ENCODE data around the gene ZCCHC10. TPM values are rescaled to one million over a fixed set of nuclear protein-coding genes. Genes with fewer than 3 reads are reported as not detected.

ZCCHC10 gene
- total and polyA plus RNA-seq, 9 of the 15 experiments (the other 6 are each of a cell fraction or from before 2014, with no cell fraction given), result 11.9 to 146 (median 51.8) TPM

DNA sequence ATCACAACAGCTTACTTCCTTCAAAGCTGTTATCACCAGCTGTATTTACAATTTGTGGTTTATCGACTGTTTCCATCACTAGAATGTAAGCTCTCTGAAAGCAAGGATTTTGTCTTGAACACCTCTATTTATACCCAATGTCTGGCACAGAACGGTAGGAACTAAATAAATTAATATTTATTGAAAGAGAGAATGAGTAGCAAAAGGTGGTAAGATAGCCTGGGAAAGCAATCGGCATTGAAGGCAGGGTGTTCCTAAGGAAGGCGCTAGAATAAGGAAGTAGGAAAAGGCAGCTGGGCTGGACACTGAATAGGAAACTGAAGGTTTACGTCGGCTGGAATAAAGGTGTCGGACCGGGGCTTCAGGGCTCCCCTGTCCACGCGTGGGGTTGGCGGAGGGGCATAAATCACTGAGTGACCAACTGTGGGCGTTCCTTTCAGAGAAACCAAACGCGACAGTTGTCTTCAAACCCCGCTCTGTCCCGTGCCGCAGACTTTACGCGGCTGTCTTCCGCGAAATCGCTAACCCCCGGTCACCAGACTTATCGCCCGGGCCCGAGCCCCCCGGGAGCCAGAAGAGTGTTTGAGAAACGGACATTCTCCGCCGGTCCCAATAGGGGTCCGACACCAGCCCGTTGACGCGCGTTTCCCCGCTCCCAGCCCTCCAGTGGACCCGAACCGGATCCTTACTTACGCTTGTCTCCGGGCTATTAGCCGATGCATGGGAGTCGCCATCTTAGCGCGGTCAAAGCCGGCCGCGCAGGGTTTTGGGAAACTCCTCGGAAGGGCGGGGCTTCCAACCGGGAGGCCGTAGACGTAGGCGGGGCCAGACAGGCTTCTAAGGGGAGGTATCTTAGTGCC is at the start of gene ZCCHC10 (continued):
- TF ChIP-seq ZNF609 (CRISPR knock-in tag; IDR thresholded peaks at IDR 0.05; ENCODE audit: borderline replicate concordance) (no peak), ZKSCAN3 (CRISPR knock-in tag; IDR thresholded peaks at IDR 0.05) (no peak), ID3 (CRISPR knock-in tag; IDR thresholded peaks at IDR 0.05) (no peak), ID3 (tag; IDR thresholded peaks at IDR 0.05) (0 out of 2 replicates have a peak, but pooled peaks have one; percentile 47), SMAD4 (CRISPR knock-in tag; conservative IDR thresholded peaks at IDR 0.05) (peak; percentile 78), SRSF1 (IDR thresholded peaks at IDR 0.05; ENCODE audit: low read depth, low read length) (no peak), HNRNPUL1 (IDR thresholded peaks at IDR 0.05; ENCODE audit: low read length) (no peak), SRSF3 (IDR thresholded peaks at IDR 0.05; ENCODE audit: insufficient read depth, low read length) (0 out of 2 replicates have a peak, but pooled peaks have one; percentile 63), SMARCE1 (IDR thresholded peaks at IDR 0.05) (0 out of 2 replicates have a peak, but pooled peaks have one; percentile 46)
- TF ChIP-seq, protein P1, sequence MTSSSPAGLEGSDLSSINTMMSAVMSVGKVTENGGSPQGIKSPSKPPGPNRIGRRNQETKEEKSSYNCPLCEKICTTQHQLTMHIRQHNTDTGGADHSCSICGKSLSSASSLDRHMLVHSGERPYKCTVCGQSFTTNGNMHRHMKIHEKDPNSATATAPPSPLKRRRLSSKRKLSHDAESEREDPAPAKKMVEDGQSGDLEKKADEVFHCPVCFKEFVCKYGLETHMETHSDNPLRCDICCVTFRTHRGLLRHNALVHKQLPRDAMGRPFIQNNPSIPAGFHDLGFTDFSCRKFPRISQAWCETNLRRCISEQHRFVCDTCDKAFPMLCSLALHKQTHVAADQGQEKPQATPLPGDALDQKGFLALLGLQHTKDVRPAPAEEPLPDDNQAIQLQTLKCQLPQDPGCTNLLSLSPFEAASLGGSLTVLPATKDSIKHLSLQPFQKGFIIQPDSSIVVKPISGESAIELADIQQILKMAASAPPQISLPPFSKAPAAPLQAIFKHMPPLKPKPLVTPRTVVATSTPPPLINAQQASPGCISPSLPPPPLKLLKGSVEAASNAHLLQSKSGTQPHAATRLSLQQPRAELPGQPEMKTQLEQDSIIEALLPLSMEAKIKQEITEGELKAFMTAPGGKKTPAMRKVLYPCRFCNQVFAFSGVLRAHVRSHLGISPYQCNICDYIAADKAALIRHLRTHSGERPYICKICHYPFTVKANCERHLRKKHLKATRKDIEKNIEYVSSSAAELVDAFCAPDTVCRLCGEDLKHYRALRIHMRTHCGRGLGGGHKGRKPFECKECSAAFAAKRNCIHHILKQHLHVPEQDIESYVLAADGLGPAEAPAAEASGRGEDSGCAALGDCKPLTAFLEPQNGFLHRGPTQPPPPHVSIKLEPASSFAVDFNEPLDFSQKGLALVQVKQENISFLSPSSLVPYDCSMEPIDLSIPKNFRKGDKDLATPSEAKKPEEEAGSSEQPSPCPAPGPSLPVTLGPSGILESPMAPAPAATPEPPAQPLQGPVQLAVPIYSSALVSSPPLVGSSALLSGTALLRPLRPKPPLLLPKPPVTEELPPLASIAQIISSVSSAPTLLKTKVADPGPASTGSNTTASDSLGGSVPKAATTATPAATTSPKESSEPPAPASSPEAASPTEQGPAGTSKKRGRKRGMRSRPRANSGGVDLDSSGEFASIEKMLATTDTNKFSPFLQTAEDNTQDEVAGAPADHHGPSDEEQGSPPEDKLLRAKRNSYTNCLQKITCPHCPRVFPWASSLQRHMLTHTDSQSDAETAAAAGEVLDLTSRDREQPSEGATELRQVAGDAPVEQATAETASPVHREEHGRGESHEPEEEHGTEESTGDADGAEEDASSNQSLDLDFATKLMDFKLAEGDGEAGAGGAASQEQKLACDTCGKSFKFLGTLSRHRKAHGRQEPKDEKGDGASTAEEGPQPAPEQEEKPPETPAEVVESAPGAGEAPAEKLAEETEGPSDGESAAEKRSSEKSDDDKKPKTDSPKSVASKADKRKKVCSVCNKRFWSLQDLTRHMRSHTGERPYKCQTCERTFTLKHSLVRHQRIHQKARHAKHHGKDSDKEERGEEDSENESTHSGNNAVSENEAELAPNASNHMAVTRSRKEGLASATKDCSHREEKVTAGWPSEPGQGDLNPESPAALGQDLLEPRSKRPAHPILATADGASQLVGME (CRISPR knock-in tag; IDR thresholded peaks at IDR 0.05), result 0 out of 2 replicates have a peak, but pooled peaks have one; percentile 76
